GM23338 (cell line): Measurements from ENCODE around the gene PCP4.

ENCODE experiments used
- CTCF ChIP-seq, 2 experiments: fragments of 200-600 bp in 1 of 2; sonication (generic) in 1 of 2; conservative IDR thresholded peaks; 2 replicates each; pipeline versions ENCODE4 v1.5.1 to v1.6.1; 2016 to 2017; ENCODE audit warnings: antibody characterized with exemption in 2 of 2, low read depth in 2 of 2, mild to moderate bottlenecking in 2 of 2, moderate library complexity in 1 of 2
- REST ChIP-seq: IDR thresholded peaks from one replicate; pipeline ENCODE4 v1.6.1; 2018; ENCODE audit warnings: antibody characterized with exemption; ENCODE audit not compliant: unreplicated experiment

DNA sequence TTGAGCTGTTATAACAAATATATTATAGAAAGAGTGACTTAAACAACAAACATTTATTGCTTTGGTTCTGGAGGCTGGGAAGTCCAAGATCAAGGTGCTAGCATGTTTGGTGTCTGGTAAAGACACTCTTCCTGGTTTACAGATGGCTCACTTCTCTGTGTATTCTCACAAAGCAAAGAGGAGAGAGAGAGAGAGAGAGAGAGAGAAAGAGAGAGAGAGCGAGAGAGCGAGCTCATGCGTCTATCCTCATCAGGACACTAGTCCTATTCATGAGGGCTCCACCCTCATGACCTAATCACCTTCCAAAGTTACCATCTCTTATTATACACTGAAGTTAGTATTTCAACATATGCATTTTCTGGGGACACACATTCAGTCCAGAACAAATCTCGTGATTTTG, 32.7 kb upstream of the PCP4 start:
- TF ChIP-seq CTCF (conservative IDR thresholded peaks at IDR 0.05; ENCODE audit: low read depth in 2 of 2) = no peak
- TF ChIP-seq REST = no peak
